A549 treated with Hydrocortisone at 1 μM for 4 hours (cell line): ENCODE results near the gene FHIP2A. TPM values are rescaled to one million over a fixed set of nuclear protein-coding genes. Genes with fewer than 3 reads are reported as not detected.

Experiments
- total RNA-seq: library from RNA; stranded (reverse); fragments of 200-300 nt; extraction: Qiagen RNA extraction; gene quantifications from 5 replicates; pipeline ENCODE4 v1.2.3, GENCODE V29; 2022

Gene FHIP2A, protein sequence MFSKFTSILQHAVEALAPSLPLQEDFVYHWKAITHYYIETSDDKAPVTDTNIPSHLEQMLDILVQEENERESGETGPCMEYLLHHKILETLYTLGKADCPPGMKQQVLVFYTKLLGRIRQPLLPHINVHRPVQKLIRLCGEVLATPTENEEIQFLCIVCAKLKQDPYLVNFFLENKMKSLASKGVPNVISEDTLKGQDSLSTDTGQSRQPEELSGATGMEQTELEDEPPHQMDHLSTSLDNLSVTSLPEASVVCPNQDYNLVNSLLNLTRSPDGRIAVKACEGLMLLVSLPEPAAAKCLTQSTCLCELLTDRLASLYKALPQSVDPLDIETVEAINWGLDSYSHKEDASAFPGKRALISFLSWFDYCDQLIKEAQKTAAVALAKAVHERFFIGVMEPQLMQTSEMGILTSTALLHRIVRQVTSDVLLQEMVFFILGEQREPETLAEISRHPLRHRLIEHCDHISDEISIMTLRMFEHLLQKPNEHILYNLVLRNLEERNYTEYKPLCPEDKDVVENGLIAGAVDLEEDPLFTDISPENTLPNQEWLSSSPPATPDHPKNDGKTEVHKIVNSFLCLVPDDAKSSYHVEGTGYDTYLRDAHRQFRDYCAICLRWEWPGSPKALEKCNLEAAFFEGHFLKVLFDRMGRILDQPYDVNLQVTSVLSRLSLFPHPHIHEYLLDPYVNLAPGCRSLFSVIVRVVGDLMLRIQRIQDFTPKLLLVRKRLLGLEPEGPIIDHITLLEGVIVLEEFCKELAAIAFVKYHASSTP
- total RNA-seq, result 9.9 to 11.4 TPM (median 10.6 TPM) in 5 replicates

DNA sequence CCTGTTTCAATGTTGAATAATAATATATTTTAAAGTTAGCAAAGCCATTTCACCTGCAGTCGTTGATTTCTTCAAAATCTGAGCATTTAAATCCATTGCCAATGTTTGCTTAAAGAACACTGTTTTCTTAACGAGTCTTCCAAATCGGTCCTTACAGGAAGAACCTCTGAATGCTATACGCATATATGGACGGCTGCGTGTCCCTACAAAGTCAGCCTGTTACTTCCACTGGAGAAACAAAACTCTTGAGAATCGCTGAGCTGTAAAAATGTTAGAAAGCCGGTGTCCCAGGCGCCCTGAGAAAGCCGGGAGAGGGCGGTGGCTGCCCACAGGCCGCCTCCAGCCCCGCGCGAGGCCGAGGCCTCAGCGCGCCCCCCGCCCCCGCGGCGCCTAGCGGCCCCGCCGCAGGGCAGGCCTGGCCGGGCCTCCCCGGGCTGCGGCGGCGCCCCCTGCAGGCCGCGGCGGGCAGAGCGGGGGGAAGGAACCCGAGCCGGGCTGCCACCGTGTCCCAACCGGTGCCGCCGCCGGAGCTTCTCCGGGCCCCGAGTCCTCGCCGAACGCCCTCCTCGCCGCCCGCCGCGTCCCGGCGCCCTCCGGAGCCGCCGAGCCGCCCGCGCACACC, at the start of gene FHIP2A:
Gene FHIP2A (plus strand): TSS at position 488 of the 622 bp plus-strand sequence. CDS start 299 bp downstream, outside the sequence.

Other genes starting within 250 kb of the FHIP2A start
- 29.7 to 49.0 TPM (median 37.6 TPM) in 5 replicates for gene ABLIM1, start 163.5 kb upstream of the FHIP2A start, total RNA-seq
- 12.9 to 15.0 TPM (median 14.1 TPM) in 5 replicates for gene TRUB1, start 116.4 kb downstream of the FHIP2A start, total RNA-seq